Skeletal muscle tissue (tissue), 4 donors: Measurements from ENCODE around the gene CCDC134. TPM values are rescaled to one million over a fixed set of nuclear protein-coding genes. Genes with fewer than 3 reads are reported as not detected.

Experiments used
- H3K27ac ChIP-seq: one replicate; pipeline ENCODE4 v1.7.0; 2013; ENCODE audit warnings: mild to moderate bottlenecking, low read depth, low read length, inconsistent platforms
- H3K27me3 ChIP-seq, 3 donors: one replicate each; pipeline ENCODE4 v1.7.0; 2013; ENCODE audit warnings: low read length in 3 of 3; ENCODE audit not compliant: control insufficient read depth in 3 of 3, insufficient read depth in 3 of 3
- H3K36me3 ChIP-seq, 3 donors: one replicate each; pipeline ENCODE4 v1.7.0; 2013; ENCODE audit warnings: low read length in 3 of 3; ENCODE audit not compliant: control insufficient read depth in 3 of 3, insufficient read depth in 3 of 3
- H3K4me1 ChIP-seq, 3 donors: one replicate each; pipeline ENCODE4 v1.7.0; 2013; ENCODE audit warnings: low read length in 3 of 3, mild to moderate bottlenecking in 3 of 3; ENCODE audit not compliant: control insufficient read depth in 3 of 3, insufficient read depth in 3 of 3
- H3K4me3 ChIP-seq, 3 donors: one replicate each; pipeline ENCODE4 v1.7.0; 2013; ENCODE audit warnings: low read length in 3 of 3
- H3K9ac ChIP-seq, 3 donors: one replicate each; pipeline ENCODE4 v1.7.0; 2013; ENCODE audit warnings: low read length in 3 of 3, mild to moderate bottlenecking in 3 of 3, moderate library complexity in 2 of 3, low read depth in 1 of 3
- H3K9me3 ChIP-seq, 3 donors: one replicate each; pipeline ENCODE4 v1.7.0; 2013; ENCODE audit warnings: low read length in 3 of 3; ENCODE audit not compliant: control insufficient read depth in 3 of 3
- total RNA-seq: library from RNA; depleted of rRNA; stranded (reverse); fragments of >200 nt; gene quantifications from one replicate; pipeline ENCODE4 v1.2.3, GENCODE V29; 2014
- donor health status: Osteomylitis.

Gene CCDC134
- total RNA-seq, 1 donor from 2014 or later: 30.3 TPM

DNA sequence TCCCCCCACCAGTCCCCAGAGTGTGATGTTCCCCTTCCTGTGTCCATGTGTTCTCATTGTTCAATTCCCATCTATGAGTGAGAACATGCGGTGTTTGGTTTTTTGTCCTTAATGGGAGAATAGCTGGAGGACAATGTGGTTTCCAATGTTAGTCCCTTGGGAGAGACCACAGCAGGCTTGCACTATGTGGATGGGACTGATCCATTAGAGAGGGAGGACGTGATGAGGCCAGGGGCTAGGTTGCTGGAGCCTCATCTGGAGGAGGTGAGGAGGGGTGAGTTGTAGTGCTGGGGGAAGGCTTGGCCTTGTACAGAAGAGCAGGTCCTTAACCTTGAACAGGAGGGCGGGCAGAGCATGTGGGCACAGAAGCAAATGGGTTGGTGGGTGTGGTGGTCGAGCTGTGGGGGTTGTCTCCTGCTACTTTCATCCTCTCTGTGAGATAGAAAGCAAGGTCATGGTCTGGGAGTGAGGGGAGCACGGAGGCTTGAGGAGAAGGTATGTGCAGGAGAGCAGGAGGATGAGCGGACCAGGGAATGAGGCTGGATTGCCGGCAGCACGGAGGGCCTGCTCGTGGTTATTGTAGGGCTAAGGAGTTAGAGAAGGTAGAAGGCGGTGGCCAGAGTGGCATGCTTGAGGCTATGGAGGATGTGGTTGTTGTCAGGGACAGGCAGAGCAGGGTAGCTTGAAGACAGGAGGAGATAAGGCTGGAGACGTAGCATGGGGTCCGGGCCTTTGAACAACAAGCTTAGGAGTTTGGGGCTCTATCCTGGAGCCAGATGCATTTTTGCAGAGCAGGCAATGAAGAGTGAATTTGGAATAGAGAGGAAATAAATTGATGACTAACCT lies 21.2 kb downstream of the CCDC134 start:
- no peak overlapping the region for H3K9ac ChIP-seq
- no peak overlapping the region for H3K4me3 ChIP-seq
- no peaks in the 10 kb centered on the region for H3K27me3 ChIP-seq
- H3K9me3 ChIP-seq: no peaks in the 10 kb centered on the region
- H3K4me1 ChIP-seq: peaks cover 15 to 28% (median 27%) of the 10 kb centered on the region in 3 donors
- peaks cover 7 to 12% (median 10%) of the 10 kb centered on the region in 3 donors for H3K36me3 ChIP-seq
- no peak overlapping the region for H3K27ac ChIP-seq

GRCh38 chr22:41822317-41823057 lies 22.0 kb downstream of the CCDC134 start:
- H3K36me3 ChIP-seq: peaks cover 7 to 12% (median 10%) of the 10 kb centered on the region in 3 donors
- no peak overlapping the region for H3K27ac ChIP-seq
- peaks cover 17 to 30% (median 28%) of the 10 kb centered on the region in 3 donors for H3K4me1 ChIP-seq
- no peak overlapping the region for H3K4me3 ChIP-seq
- H3K9me3 ChIP-seq: no peaks in the 10 kb centered on the region
- H3K27me3 ChIP-seq: no peaks in the 10 kb centered on the region
- H3K9ac ChIP-seq: no peak overlapping the region

- Histone ChIP-seq H3K27ac (no peak overlapping the region), H3K4me3 (no peak overlapping the region), H3K9ac (peak overlapping the region in 1 of 3 donors; percentile 60), H3K4me1 (peaks cover 23 to 41% (median 36%) of the 10 kb centered on the region in 3 donors), H3K27me3 (no peaks in the 10 kb centered on the region), H3K36me3 (peaks cover 7 to 8% (median 7%) of the 10 kb centered on the region in 3 donors), H3K9me3 (no peaks in the 10 kb centered on the region)
Observed at GRCh38 chr22:41823797-41824196, 23.3 kb downstream of the CCDC134 start.

- Histone ChIP-seq H3K4me3 (no peak overlapping the region), H3K4me1 (peaks cover 23 to 42% (median 36%) of the 10 kb centered on the region in 3 donors), H3K36me3 (peaks cover 0 to 7% (median 2%) of the 10 kb centered on the region in 3 donors), H3K9ac (peak overlapping the region in 1 of 3 donors; percentile 74), H3K9me3 (no peaks in the 10 kb centered on the region), H3K27ac (peak overlapping the region; percentile 59), H3K27me3 (no peaks in the 10 kb centered on the region)
Observed at GRCh38 chr22:41825376-41825775, 24.9 kb downstream of the CCDC134 start.

DNA sequence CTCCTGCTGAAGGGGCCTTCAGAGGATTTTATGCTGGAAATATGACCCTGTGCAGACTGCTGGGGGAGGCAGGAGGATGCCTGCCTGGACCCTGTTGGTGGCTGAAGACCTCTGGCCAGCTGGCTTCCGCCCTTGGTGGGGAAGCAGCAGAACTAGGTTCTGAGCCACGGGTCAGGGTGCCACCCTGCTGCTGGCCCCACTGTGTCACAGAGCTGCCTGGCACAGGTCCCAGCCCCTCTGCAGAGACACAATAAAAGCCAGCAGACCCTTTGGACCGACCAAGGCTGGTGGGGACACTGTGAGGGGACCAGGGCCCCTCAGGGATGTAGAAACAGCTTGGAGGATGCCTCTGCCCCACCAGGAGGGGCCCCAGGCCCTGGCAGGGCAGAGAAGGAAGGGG lies 25.5 kb downstream of the CCDC134 start:
- peaks cover 23 to 42% (median 36%) of the 10 kb centered on the region in 3 donors for H3K4me1 ChIP-seq
- no peaks in the 10 kb centered on the region for H3K27me3 ChIP-seq
- no peak overlapping the region for H3K4me3 ChIP-seq
- no peaks in the 10 kb centered on the region for H3K9me3 ChIP-seq
- H3K36me3 ChIP-seq: peaks cover 0 to 5% (median 2%) of the 10 kb centered on the region in 3 donors
- peak overlapping the region; percentile 6 to 74 (median 54) for H3K9ac ChIP-seq
- peak overlapping the region; percentile 59 for H3K27ac ChIP-seq

DNA sequence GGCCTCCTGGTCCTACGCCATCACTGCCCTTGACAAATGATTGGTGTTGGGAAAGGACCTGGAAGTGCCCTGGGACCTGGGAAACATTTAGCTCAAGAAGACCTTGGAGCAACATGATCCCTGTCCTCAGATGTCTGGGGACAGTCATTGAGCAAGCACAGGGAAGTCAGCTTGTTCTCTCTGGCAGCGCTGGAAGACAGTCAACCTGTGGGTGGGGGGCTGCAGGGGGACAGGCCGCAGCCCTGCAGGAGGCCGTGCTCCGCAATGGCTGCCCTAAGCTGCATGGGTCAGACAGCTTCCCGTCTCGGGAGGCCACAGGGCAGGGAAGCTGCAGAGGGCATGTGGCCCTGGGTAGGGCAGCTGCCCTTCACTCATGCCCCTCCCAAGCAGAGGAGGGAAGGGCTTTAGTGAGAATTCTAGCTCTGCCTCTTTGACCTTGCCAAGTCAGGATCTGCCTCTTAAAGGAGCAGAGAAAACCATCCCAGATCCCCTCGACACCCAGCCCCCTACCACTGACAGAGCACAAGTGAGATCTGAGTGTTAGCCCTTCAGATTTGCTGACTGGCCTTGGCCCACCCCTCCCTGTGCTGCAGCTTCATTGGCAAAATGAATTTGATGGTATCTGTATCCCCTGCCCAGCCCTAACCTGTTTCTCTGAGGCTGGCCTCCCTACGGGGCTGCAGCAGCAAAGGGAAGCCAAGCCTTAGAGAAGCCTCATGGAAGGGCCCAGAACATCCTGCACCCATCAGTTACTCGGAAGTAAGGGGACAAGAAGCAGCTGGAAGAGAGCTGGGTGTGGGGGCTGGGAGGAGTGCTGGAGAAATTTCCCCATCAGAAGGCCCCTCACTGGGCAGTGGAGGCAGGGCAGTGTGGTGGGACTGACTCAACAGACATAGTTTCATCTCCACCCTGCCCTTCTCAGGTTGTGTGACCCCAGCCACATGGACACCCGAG lies 26.2 kb downstream of the CCDC134 start:
- no peaks in the 10 kb centered on the region for H3K27me3 ChIP-seq
- no peak overlapping the region for H3K4me3 ChIP-seq
- H3K4me1 ChIP-seq: peaks cover 23 to 46% (median 39%) of the 10 kb centered on the region in 3 donors
- H3K9me3 ChIP-seq: no peaks in the 10 kb centered on the region
- H3K36me3 ChIP-seq: peaks cover 0 to 5% (median 2%) of the 10 kb centered on the region in 3 donors
- peak overlapping the region; percentile 59 for H3K27ac ChIP-seq
- peak overlapping the region; percentile 6 to 74 (median 54) for H3K9ac ChIP-seq

- Histone ChIP-seq H3K4me3 (no peak overlapping the region), H3K27ac (peak overlapping the region; percentile 28), H3K9ac (peak overlapping the region in 1 of 3 donors; percentile 43), H3K27me3 (no peaks in the 10 kb centered on the region), H3K36me3 (peaks cover 0 to 5% (median 2%) of the 10 kb centered on the region in 3 donors), H3K4me1 (peaks cover 23 to 42% (median 39%) of the 10 kb centered on the region in 3 donors), H3K9me3 (no peaks in the 10 kb centered on the region)
Observed at GRCh38 chr22:41827671-41828070, 27.2 kb downstream of the CCDC134 start.

DNA sequence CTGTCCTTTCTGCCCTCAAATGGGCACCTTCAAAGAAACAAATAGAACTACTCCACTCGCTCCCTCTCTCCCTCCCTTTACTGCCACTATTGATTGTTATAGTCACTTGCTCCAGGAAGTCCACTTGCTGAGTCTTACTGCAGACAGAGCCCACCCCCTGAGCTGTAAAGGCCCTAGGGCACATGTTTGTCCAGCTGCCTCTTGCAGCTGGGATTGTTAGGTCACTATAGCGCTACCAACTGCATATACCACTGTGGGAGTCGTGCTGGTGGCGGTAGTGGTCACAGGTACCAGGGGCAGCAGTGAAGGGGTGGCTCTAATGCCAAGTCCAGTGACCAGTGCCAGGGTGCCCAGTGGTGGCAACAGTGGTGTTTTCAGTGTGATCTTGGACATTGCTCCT lies 28.0 kb downstream of the CCDC134 start:
- Histone ChIP-seq H3K9ac (peak overlapping the region in 1 of 3 donors; percentile 20), H3K4me1 (peaks cover 23 to 43% (median 39%) of the 10 kb centered on the region in 3 donors), H3K4me3 (no peak overlapping the region), H3K36me3 (peaks cover 0 to 4% (median 2%) of the 10 kb centered on the region in 3 donors), H3K9me3 (no peaks in the 10 kb centered on the region), H3K27ac (no peak overlapping the region), H3K27me3 (no peaks in the 10 kb centered on the region)

DNA sequence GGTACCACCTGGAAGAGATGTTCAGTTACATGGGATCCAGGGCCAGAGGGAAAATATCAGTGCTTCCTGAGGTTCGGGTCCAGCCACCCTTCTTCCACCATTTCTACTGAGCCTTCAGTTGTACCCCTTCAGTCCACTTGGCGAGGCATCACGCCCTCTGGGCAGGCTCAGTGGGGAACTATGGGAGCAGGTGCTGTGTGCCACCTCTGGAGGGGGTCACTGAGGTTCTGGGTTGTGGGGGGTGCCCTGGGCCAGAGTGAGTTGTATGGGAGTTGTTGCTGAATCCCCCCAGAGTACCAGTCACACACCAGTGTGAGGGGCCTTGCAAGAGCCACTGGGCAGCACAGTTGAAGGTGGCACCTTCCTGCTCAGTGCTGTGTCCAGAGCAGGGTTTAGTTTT lies 29.7 kb downstream of the CCDC134 start:
- no peak overlapping the region for H3K27ac ChIP-seq
- H3K4me1 ChIP-seq: peaks cover 27 to 53% (median 42%) of the 10 kb centered on the region in 3 donors

More for the DNA sequence above, 29.7 kb downstream of the CCDC134 start:
- no peak overlapping the region for H3K9ac ChIP-seq
- no peaks in the 10 kb centered on the region for H3K27me3 ChIP-seq
- H3K36me3 ChIP-seq: peaks cover 0 to 3% (median 2%) of the 10 kb centered on the region in 3 donors
- no peak overlapping the region for H3K4me3 ChIP-seq
- H3K9me3 ChIP-seq: no peaks in the 10 kb centered on the region
